DMS79 (cell line): ENCODE measurements around the gene CPSF3.

ENCODE experiments used
- DNase-seq: peaks from one replicate; lab custom pipeline; 2025; lab: John Stamatoyannopoulos, UW

CPSF3 gene

GRCh38 chr2:9423100-9423921, at the start of gene CPSF3, which contains the start of gene ITGB1BP1:
Gene CPSF3, plus strand, starts transcription at chr2:9423654. Its CDS starts 120 bp downstream, at chr2:9423774.
Gene ITGB1BP1, minus strand, starts transcription at chr2:9423528. Its CDS starts 4,831 bp downstream, at chr2:9418697.
- DNase-seq, result peak; percentile 97

- DNase-seq, result no peak
Observed at GRCh38 chr2:9374071-9374730, 49.3 kb upstream of the CPSF3 start.

DNA sequence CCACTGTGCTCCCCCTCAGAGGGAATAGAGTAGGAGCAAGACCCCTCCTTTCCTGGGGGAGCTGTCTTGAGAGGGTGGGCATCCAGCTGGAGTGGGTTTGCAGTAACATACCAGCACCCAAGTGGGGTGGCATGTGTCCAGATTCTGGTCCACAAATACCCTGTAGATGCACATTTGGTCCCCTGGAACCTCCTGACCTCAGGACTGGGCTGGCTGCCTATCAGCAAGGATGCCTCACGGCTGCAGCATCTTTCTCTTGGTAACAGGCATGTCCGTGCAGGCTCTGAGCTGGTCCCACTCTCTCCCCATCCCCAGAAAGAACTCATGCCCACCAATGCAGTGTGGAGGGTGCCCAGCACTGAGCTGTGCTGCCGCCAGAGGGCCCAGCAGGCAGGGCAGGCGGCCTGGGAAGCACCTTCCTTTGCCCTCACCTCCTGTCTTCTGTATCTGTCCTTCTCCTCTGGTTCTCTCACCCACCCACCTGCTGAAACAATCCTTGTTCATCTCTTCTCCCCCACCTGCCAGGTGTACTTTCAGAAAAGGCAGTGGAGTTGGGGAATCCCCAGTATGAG, 47.5 kb upstream of the CPSF3 start:
- no peak for DNase-seq

DNA sequence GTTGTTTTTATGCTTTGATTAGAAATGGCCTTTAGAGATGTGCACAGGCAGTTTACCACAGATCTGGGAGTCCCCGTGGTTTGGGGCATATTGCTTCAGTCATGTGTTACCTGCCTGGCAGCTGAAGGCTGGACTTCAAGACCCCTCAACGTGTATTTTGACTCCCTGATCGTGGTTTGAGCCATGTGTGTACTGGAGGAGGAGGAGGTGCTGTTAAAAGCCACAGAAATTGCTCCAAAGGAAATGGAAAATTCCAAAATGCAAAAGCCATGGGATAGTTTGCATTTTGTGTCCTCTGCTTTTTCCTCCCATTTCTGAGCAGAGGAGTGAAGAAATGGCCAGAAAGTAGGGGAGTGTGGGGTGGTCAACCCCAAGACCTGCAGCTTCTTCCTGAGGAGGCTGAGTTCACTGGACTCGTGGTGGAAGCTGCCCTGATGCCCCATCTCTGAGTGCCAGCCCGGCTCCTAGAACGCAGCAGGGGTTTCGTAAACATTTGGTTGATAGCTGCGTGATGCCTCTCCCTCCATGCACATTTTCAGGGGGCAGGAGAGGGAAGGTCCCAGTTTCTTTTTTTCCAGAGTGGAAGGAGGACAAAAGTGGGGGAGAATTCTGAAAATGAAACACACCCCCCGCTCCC, 45.9 kb upstream of the CPSF3 start:
- no peak for DNase-seq

DNA sequence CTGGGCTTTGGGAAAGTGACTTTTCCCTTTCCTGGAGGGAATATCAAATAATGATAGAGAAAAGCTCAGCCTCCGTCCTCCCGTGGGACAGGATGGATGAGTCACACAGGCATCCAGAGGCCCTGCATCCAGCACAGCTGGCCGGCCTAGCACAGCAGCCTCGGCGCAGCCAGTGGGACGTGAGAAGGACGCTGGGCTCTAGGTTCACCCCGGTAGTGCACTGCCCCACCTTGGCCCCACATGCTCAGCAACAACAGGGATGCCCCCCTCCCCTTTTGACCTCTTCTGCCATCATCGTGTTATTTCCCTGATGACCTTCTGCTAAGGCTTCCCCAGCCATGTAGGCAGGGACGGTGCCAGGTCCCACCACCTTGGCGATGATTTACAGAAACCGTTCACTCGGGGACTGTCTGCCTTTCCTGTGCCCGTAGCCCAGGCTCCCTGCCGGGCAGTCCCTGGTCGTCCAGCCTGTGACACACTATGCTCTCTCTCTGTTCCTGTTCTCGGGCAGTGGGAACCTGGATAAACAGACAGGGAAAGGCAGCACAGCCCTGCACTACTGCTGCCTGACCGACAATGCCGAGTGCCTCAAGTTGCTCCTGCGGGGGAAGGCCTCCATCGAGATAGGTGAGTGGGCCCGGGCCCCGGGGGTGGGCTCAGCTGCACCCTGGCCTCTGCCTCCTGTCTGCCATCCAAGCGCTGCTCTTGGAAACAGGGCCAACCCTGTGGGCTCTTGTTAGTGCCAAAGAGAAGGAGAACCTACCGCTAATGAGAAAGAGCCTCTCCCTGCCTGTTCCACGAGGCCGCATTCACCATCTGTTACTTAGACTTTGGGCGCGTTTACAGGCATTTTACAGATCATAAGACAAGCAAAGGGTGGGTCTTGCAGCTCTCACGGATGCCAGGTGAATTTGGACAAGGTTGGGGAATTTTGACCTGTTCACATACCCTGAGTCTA, 44.7 kb upstream of the CPSF3 start:
- DNase-seq, result no peak

GRCh38 chr2:9379391-9379755, 44.1 kb upstream of the CPSF3 start:
- DNase-seq, result no peak

DNA sequence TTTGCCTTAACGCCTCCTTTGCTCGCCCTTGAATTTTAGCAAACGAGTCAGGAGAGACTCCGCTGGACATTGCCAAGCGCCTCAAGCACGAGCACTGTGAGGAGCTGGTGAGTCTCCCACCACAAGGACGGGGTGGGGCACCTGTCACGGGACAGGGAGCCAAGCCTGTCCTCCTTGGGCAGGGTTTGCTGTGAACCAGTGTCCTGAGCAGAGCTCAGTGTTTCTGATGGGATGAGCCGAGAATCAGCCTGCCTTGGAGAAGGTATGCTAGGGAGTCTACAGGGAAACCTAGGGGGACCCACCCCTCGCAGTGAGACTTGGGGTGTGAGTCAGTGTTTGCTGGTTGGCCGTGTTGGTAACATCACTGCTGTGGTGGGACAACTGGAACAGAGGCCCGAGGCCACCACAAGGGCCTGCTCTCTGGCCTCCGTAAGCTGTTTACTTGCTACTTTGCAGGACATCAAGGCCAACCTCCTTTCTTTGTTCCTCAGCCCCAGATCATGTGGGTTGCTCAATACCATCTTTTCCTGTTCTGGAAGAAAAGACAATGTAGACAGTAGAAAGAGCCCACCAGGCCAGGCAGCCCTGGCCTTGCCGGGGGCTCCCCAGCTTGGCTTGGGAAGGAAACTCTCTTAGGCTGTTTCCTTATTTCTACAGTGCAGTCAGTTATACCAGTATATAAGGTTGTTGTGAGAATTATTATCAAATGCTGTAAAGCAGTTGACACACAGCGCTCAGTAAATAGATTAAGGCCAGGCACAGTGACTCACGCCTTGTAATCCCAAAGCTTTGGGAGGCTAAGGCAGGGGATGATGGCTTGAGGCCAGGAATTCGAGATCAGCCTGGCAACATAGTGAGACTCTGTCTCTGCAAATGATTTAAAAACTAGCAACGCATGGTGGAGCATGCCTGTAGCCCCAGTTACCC, 42.5 kb upstream of the CPSF3 start:
- DNase-seq, result no peak

DNA sequence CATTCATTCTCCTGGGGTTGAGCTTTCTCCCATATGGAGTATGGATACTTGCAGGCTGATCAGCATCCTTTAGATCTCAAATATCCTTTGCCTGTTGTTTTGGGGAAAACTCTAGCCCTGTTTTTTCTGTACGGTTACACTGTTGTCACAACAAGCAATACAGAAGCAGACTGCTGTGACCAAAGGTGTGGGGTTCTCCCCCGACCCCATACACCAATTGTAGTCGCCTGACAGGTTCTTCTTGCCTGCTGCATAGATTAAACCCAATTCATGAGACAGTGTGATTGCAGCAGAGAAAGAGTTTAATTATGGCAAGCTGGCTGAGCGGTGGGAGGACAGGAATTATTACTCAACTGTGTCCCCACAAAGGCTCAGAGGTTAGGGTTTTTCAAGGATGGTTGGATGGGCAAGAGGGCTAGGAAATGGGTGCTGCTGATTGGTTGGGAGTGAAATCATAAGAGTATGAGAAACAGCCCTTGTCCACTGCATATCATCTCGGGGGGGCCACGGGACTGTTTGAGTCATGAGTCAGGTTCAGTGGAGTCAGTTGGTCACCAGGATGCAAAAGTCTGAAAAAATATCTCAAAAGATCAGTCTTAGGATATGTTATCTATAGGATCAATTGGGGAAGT, 40.7 kb upstream of the CPSF3 start:
- DNase-seq, result no peak

DNA sequence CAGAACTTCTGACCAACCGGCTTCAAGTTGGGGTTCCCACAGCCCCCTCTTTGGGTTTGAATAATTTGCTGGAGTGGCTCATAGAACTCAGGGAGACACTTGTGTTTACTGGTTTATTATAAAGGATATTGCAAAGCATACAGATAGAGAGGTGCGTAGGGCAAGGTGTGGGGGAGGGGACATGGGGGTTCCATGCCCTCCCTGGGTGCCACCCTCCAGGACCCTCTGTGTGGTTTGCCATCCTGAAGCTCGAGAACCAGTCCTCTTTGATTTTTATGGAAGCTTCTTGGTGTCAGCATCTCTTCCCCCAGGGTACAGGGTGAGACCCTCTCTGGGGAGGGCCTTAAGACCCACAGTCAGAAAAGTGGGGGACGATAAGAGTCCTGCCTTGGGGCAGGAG, 38.9 kb upstream of the CPSF3 start:
- no peak for DNase-seq

- DNase-seq, result no peak
Observed at GRCh38 chr2:9385841-9386240, 37.6 kb upstream of the CPSF3 start.

- DNase-seq, result no peak
Observed at GRCh38 chr2:9388199-9388681, 35.2 kb upstream of the CPSF3 start.

- DNase-seq, result no peak
Observed at GRCh38 chr2:9388950-9389911, 34.2 kb upstream of the CPSF3 start.

DNA sequence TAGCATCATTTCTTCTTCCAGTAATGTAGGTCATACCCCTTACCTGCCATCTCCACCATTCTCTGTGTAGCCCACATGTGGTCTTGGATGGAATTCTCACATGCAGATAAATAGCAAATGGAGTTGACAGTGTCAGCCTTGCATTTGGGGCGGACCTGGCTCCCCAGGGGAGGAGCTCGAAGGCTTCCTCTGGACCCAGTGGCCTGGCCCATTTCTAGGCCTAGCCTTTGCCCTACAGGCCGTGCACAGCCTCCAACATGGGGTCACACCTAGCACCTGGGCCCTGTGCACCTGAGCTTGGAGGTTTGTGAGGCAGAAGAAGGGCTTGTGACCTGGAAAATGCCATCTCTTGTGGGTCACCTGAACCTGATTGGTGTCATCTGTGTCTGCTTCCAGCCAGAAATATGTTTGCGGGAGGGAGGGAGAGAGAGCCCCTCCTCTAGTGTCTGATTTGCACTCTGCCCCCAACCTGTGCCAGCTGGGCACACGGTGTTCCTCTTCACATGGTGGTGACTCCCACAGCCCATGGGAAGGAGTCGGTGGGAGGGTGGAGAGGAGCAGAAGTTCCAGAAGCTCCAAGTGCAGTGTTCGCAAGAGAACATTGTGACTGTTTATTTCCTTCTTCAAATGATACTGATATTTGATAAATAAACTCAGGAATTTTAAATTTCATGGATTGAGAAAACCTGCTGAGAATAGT, 33.2 kb upstream of the CPSF3 start:
- no peak for DNase-seq

DNA sequence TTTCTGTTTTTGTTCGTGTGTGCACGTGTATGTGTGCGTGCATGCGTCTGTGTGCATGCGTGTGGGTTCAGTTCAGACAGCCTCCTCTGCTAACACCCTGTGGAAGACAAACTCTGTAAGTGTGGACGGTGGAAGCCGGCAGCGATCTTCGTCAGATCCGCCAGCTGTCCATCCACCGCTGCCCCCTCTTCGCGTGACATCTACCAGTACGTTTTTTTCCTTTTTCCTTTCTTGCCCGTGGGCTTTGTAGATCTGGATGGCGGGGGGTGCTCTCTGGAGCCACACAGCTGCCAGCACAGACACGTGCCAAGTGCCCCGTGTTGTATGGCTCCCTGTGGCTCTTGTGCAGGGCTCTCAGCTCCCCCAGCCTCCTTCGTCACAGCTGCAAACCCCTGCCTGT, 32.5 kb upstream of the CPSF3 start:
- no peak for DNase-seq

- DNase-seq, result no peak
Observed at GRCh38 chr2:9391961-9392720, 31.3 kb upstream of the CPSF3 start.

DNA sequence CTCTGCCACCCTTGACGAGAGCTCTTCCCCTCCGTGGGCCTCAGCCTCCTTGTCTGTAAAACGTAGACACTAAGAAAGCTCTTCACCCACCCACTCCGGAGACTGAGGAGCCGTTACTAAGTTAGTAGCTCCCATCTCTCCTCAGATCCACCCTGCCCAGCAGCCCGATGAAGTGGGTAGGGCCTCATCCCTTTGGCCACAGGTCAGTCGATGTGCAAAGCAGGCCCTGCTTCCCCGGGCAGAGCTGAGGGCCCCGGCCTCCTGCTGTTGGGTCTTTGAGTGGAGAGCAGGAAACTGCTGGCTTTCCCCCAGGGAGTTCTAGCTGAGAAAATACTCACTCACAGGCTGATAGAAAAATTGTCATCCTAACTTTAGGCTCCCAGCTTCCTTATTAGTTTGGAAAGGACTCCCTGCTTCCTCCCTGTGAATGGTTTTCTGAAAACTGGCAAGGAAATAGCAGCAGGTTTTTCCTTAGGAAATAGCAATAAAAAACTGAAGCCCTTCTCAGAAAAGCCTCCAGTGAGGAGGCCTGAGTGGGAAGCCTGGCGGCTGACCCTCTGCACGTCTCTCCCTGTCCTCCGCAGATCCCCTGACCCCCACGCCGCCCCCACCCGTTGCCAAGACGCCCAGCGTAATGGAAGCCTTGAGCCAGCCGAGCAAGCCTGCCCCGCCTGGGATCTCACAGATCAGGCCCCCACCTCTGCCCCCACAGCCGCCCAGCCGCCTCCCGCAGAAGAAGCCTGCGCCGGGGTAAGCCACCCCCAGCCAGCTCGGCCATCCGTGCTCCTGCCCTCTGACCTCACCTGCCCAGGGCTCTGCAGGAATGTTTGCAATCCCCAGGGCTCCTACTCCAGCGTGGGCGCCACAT, 30.3 kb upstream of the CPSF3 start:
- DNase-seq, result no peak
